GM19468 (cell line): ENCODE results near the gene PRMT2.
"Not testable (repeated sequence)": the region's sequence is repeated elsewhere in the genome, so short reads cannot be mapped to it uniquely, and the experiment has no call there.

Experiments
- ATAC-seq: cut with Tn5 transposase; IDR thresholded peaks from one replicate; pipeline ENCODE4 v1.9.1; 2021; ENCODE audit warnings: mild to moderate bottlenecking, moderate library complexity, moderate number of reproducible peaks; ENCODE audit not compliant: unreplicated experiment; ENCODE audit errors: extremely low read depth

PRMT2 gene

GRCh38 chr21:46616656-46617055 lies 18.8 kb upstream of the PRMT2 start:
- no peak for ATAC-seq

DNA sequence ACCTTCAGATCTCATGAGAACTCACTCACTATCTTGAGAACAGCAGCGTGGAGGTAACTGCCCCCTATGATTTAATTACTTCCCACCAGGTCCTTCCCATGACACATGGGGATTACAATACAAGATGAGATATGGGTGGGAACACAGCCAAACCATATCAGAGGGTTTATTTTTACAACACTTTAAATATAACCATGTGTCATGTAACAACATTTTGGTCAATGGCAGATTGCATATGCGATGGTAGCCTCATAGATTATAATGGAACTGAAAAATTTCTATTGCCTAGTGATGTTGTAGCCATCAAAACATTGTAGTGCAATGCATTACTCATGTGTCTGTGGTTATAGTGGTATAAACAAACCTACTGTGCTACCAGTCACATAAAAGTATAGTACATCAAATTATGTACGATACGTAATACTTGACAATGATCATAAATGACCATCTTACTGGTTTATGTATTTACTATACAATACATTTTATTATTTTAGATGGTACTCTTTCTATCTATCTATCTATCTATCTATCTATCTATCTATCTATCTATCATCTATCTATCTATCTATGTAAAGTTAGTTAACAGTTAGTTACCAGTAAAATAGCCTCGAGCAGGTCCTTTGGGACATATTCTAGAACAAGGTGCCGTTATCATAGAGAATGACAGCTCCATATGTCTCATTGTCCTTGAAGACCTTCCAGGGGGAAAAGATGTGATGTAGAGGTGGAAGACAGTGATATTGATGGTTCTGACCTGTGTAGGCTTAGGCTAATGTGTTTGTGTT lies 18.0 kb upstream of the PRMT2 start:
- no peak for ATAC-seq

DNA sequence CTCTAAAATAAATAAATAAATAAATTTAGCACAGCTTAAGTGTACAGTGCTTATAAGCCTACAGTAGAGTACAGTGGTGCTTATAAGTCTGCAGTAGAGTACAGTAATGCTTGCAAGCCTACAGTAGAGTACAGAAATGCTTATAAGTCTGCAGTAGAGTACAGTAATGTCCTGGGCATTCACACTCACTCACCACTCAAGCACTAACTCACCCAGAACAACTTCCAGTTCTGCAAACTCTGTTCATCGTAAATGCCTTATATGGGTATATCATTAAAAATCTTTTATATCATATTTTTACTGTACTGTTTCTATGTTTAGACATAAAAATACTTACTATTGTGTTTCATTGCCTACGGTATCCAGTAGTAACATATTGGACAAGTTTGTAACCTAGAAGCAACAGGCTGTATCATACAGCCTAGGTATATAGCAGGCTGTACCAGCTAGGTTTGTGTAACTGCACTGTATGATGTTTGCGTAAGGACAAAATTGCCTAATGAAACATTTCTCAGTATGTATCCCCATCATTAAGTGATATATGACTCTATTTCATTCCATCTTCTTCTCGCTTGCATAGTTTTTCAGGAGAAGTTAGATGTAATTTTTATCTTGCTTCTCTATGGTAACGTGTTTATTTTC lies 16.6 kb upstream of the PRMT2 start:
- ATAC-seq: no peak

DNA sequence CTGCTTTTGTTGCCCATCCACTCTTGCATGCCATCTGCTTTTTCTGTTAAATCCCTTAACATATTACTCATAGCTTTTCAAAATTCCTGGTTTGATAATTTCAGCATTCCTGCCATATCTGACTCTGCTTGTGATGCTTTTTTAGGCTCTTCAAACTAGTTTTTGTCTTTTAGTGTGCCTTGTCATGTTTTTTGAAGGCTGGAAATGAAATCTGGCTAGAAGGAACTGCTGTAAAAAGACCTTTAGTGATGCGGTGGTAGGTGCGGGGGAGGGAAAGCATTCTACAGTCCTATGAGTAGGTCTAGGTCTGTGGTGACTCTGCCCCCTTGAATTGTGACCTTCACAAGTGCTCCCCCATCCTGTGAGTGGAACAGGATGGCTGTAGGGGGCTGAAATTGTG lies 15.6 kb upstream of the PRMT2 start:
- no peak for ATAC-seq

GRCh38 chr21:46620846-46621245 lies 14.6 kb upstream of the PRMT2 start:
- ATAC-seq: no peak

DNA sequence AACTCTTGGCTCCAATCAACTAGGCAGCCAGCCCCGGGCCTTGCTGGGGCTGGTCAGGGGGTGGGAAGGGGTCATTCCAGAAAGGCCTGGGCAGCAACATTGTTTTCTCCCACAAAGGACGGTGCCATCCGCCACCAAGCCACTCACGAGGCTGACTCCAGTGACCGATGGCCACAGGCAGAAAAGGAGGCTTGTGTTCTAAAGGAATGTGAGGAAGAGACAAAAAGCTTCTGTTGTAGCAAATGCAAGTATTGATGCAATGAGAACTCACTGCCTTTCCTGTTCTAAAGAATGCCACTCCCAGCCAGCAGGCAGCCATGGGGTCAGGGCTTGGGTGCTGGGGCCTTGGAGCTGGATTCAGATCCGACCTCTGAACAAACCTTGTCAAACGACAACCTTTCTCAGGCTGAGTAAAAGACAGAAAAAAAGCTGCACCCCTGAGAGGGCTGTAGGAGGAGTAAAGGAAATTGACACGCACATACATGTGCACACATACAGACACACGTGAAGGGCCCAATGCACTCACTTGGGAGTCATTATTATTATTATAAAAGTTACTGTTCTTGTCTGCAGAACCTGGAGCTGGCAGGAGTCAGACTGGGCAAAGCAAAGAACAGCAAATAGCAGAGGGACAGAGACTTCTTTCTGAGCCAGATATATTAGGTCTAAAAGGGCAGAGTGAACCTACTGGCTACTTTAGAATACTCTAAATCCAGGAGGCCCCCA lies 13.9 kb upstream of the PRMT2 start:
- ATAC-seq: no peak

DNA sequence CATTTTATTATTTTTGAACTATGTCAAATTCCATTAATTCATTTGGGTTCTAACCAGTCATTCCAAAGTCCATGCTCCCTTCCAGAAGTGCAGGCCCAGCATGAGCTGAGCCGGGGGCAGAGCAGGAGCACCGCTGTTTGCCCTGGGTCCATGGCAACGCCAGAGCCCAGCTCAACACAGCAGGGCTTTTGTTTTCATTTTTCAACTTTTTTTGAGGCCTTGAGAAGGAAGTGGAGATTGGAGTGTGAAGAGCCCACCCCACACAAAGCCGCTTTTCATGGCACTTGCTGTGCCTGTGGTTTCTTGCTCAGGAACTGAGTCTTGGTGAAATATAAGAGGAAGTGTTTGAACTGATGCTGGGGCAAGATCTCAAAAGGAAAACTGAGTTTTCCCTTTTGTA lies 13.2 kb upstream of the PRMT2 start:
- ATAC-seq: no peak

DNA sequence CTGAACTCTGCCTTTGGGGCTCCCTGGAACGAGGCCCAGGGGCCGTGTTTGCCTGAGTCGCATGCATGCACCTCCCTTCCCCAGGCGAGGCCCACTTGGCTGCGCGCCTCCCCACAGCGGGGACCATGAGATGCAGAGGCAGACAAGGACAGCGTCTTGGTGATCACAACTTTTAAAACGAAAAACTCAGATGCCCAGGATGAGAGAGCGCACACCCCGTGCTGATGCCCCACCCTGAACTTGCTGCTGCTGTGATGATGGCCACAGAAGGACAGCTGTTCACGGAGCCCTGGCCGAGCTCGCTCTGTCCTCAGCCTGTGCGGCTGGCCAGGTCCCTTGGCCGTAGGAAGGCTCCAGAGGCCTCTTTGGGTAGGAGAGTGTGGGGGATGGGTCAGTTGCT lies 11.4 kb upstream of the PRMT2 start:
- ATAC-seq: no peak

GRCh38 chr21:46625759-46626158 lies 9.7 kb upstream of the PRMT2 start:
- no peak for ATAC-seq

- no peak for ATAC-seq
Measured at GRCh38 chr21:46626536-46626935, 8.9 kb upstream of the PRMT2 start.

DNA sequence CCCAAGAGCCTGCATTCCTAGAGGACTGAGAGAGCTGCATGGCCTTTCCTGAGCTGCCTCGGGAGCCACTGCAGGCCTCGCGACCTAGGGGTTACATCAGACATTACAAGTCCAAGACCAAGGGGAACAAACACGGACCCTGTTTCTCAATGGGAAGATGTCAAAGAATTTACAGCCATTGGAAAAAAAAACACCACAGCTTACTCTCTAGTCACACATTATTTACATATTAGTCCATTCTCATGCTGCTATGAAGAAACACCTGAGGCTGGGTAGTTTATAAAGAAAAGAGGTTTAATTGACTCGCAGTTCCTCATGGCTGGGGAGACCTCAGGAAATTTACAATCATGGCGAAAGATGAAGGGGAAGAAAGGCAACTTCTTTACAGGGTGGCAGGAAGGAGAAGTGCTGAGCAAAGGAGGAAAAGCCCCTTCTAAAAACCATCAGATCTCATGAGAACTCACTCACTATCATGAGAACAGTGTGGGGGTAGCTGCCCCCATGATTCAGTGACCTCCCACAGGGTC lies 8.4 kb upstream of the PRMT2 start:
- ATAC-seq: no peak

- no peak for ATAC-seq
Measured at GRCh38 chr21:46627726-46628125, 7.7 kb upstream of the PRMT2 start.

DNA sequence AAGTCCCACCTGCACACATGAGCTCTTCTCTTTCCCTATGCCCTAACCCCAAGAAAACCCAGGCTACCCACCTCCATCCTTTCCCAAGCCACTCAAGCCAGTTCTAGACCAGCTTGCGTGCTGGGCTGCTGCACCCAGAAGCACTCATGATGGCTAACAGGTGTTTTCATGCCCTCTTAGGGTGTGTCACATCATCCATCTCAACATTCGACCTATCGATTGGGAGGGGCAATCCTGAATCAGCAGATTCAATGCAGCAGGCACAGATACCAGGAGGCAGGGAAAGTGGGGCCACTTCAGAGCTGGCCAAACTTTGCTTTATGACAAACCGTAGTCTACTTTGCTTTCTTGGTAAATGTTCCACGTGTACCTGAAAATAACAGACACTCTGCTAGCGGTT lies 6.6 kb upstream of the PRMT2 start:
- no peak for ATAC-seq

DNA sequence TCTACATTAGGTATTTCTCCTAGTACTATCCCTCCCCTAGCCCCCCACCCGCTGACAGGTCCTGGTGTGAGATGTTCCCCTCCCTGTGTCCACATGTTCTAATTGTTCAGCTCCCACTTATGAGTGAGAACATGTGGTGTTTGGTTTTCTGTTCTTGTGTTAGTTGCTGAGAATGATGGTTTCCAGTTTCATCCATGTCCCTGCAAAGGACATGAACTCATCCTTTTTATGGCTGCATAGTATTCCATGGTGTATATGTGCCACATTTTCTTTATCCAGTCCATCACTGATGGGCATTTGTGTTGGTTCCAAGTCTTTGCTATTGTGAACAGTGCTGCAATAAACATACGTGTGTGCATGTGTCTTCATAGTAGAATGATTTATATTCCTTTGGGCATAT lies 4.6 kb upstream of the PRMT2 start:
- ATAC-seq: not testable (repeated sequence)

- no peak for ATAC-seq
Measured at GRCh38 chr21:46633566-46633965, 1.9 kb upstream of the PRMT2 start.

DNA sequence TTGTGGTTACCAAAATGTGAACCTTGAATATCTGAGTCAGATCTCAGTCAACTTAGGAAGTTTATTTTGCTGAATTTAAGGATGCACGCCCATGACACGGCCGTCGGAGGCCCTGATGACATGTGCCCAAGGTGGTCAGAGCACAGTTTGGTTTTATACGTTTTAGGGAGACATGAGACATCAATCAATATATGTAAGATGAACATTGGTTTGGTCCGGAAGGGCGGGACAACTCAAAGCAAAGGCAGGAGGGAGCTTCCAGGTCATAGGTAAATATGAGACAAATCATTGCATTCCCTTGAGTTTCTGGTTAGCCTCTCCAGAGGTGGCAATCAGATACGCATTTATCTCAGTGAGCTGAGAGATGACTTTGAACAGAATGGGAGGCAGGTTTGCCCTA lies 1.0 kb upstream of the PRMT2 start:
- ATAC-seq: no peak

- no peak for ATAC-seq
Measured at GRCh38 chr21:46634966-46635323, 529 bp upstream of the PRMT2 start.

- ATAC-seq: no peak
Measured at GRCh38 chr21:46636181-46636512, 673 bp downstream of the PRMT2 start.

DNA sequence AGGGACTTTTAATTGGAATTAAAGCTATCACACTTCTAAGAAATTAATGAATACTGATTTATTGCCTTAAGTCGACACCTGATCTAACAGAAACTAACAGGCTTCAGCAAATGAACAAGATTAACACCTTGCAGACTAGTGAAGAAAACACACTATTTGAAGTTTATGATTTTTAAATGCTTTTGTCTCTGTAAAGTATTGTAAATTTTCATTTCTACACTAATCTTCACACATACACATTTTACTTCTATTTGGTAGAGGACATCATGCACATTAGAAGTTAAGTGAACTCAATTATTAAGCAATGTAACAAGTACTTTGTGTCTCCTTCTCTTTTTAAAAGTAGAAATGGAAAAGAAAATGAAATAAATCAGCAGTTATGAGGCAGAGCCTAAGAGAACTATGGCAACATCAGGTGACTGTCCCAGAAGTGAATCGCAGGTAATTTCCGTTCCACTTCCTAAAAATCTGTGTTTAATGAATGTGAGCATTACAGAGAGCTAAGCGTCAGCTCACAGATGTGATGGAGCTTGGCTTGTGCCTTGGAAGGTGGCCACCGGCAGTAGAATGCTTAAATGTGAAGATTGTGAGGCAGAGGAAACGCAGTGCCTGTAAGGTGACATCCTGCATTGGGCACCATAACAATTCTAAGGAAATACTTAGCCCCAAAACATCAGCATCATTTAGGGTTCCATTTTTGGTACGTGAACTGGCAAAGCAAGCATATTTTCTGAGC lies 1.2 kb downstream of the PRMT2 start:
- no peak for ATAC-seq

DNA sequence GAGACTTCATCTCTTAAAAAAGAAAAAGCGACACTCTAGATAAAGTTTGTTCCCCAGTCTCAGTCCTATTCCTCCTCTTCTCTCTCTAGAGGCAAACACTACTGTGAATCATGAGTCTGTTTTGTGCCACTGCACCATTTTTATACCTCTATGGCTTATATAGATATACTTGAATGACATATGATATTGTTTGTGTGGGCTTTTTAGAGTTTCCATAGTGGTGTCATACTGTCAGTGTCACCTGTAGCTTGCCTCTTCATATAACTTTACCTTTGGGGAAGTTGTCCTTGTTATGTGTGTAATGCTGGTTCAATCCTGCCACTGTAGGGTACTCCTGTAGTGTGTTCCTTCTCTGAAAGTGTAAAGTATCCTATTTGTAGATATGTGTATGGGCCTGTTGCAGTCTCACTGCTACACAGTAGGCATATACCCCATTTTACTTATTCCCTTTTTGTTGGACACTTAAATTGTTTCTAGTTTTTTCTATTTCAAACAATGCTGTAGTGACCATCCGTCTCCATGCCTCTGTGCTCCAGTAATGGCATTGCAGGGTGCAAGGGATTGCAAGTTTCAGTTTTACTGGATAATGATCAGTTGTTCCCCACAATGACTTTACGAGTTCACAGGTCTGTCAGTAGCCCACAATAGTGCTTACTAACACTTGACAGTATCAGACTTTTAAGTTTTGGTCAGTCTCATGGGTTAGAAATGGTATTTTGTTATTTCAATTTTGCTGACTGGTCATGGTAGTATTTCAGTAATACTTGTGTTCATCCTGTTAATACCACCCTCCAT lies 2.7 kb downstream of the PRMT2 start:
- no peak for ATAC-seq
